Activated naive CD8-positive, alpha-beta T cell treated with anti-CD3 and anti-CD28 coated beads for 36 hours (primary cell): ENCODE data around the gene MAML3. TPM values are rescaled to one million over a fixed set of nuclear protein-coding genes. Genes with fewer than 3 reads are reported as not detected.

Experiments
- DNase-seq: peaks from one replicate; pipeline ENCODE4 v3.0.0; 2021
- H3K27ac Mint-ChIP-seq: one replicate; pipeline ENCODE4 v1.8.0; 2022; ENCODE audit warnings: mild to moderate bottlenecking, moderate library complexity, mixed read lengths
- H3K27me3 Mint-ChIP-seq: one replicate; pipeline ENCODE4 v1.8.0; 2022; ENCODE audit warnings: mild to moderate bottlenecking, mixed read lengths
- H3K36me3 Mint-ChIP-seq: one replicate; pipeline ENCODE4 v1.8.0; 2021; ENCODE audit warnings: mild to moderate bottlenecking, mixed read lengths
- H3K4me1 Mint-ChIP-seq: one replicate; pipeline ENCODE4 v1.8.0; 2021; ENCODE audit warnings: mixed read lengths
- H3K4me3 Mint-ChIP-seq: one replicate; pipeline ENCODE4 v1.8.0; 2022; ENCODE audit warnings: mild to moderate bottlenecking, moderate library complexity, mixed read lengths
- H3K9me3 Mint-ChIP-seq: one replicate; pipeline ENCODE4 v1.8.0; 2022; ENCODE audit warnings: mixed read lengths
- total RNA-seq, 2 experiments: library from RNA; stranded (reverse); gene quantifications; one replicate each; pipeline ENCODE4 v1.2.3, GENCODE V29; 2021

The MAML3 gene
- total RNA-seq, 2 experiments from 2014 or later: 2.1 to 2.3 TPM

DNA sequence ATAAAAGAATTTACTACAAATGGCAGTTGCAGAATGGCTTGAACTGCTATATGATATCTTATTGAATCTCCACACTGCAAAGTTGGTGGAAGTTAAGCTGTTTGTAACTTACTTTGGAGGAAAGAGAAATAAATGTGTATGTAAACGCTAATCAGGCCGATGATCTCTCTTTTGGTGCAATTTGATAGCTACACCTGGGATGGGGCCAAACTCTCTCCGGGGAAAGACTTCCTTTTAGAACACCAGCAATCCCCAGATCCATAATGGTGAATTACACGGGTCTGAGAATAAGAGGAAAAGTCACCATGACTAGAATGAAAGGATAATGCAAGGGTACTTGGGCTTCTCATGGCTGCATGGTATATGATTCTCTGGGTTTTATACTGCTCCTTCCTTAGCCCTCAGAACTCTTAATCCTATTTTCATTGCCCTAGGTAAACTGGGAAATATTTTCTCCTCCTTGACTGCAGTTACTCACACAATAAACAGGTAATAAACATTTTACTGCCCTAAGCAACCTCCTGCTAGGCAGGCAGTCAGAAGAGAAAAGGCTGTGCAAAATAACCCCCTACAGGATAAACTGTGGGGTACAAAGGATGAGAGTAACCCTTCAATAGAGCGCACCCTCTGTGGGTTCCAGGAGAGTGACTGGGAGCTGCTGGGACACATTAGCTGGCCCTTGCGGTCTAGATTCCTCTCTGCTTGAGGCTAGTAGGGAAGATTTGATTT is 379.1 kb downstream of the MAML3 start:
- H3K36me3 Mint-ChIP-seq: peaks cover 4% of the 10 kb centered on the region
- H3K9me3 Mint-ChIP-seq: no peaks in the 10 kb centered on the region
- H3K4me3 Mint-ChIP-seq: no peak overlapping the region
- H3K27me3 Mint-ChIP-seq: no peaks in the 10 kb centered on the region
- no peak for DNase-seq
- no peaks in the 10 kb centered on the region for H3K4me1 Mint-ChIP-seq
- H3K27ac Mint-ChIP-seq: no peak overlapping the region

DNA sequence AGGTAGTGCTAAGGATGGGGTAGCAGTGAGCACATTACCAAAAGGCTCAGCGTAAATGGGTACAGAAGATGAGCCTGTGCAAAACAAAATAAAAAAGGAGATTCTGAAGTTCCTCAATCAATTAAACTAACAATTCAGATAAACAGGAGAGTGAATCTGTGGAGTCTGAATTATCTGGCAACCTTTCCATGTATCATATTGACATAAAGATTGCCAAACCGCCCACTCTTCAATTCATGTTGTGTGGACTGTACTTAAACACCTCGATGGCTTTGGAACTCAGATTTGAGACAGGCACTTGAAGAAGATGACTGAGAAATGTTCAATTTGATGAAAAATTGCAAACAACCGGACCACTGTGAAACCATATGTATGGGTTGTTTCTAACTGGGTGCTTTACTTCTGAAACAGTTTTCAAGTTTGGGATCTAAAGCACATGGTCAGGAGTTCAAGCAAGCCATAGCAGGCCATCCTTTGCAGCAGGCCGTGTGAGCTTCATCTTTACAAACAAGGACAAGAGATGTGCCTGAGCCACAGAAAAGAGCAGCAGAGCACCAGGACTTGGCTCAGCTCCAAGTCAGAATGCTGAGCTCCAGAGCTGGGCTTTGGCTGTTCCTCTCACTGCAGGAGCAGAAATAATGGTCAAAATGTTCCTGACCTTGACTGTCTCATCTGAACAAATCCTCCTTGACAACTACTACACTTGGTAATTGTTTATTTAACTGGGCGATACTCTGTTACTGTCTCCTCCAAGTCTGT is 380.2 kb downstream of the MAML3 start:
- Mint-ChIP-seq H3K27ac (no peak overlapping the region), H3K4me3 (no peak overlapping the region), H3K27me3 (no peaks in the 10 kb centered on the region), H3K4me1 (no peaks in the 10 kb centered on the region), H3K36me3 (peaks cover 4% of the 10 kb centered on the region), H3K9me3 (no peaks in the 10 kb centered on the region)
- DNase-seq: no peak

DNA sequence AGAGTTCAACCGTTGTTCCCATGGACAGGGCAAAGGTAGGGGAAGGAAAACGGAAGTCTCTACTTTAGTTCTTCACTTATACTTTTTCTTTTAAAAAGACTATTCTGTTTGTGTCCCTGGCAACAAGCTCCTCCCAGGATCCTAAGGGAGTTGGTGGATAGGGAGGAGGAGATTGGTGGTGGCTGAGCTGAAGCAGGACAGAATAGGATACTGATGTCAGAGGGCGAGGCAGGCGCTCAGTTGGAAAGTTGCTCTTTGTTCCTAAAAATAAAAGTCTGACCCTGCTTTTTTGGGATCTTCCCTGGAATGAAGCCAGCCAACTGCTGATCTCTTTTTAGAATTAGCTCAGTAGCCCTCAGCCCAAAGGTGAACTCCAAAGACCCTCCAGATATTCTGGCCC is 383.6 kb downstream of the MAML3 start:
- no peaks in the 10 kb centered on the region for H3K4me1 Mint-ChIP-seq
- DNase-seq: no peak
- H3K27me3 Mint-ChIP-seq: no peaks in the 10 kb centered on the region
- H3K4me3 Mint-ChIP-seq: no peak overlapping the region
- H3K9me3 Mint-ChIP-seq: no peaks in the 10 kb centered on the region
- H3K27ac Mint-ChIP-seq: no peak overlapping the region
- H3K36me3 Mint-ChIP-seq: no peaks in the 10 kb centered on the region

DNA sequence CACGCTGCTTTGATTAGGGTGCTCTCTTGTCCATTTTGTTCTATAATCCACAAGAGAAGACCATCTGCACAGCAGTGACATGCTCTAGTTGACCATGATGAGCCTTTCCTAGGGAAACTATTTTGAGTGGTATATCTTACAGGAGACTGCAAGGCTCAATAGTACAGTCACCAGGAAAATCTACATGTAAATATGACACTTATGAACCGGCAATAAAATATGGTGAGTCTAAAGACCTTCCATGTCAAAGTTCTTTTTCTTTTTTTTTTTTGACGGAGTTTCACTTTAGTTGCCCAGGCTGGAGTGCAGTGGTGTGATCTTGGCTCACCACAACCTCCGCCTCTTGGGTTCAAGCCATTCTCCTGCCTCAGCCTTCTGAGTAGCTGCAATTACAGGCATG is 384.6 kb downstream of the MAML3 start:
- Mint-ChIP-seq H3K4me1 (no peaks in the 10 kb centered on the region), H3K27ac (no peak overlapping the region), H3K27me3 (no peaks in the 10 kb centered on the region), H3K36me3 (no peaks in the 10 kb centered on the region), H3K4me3 (no peak overlapping the region), H3K9me3 (no peaks in the 10 kb centered on the region)
- no peak for DNase-seq

DNA sequence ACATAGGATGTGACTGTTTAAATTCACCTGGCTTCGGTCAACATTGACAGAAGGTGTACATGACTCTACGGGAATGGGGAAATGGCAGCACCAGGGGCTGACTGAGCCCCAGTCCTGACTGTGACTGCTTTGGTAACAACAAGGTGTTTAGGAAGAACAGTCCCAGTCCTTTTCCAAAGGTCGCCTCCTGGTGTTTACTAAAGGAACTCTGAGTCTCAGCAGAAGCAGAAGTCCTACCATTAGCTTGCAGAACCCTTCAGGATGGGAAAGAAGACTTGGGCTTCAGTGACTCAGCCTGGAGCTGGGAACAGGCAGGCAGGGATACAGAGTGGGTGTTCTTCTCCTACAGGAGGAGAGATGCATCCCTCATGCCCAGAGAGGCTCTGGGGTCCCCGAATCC is 385.1 kb downstream of the MAML3 start:
- no peaks in the 10 kb centered on the region for H3K9me3 Mint-ChIP-seq
- no peaks in the 10 kb centered on the region for H3K36me3 Mint-ChIP-seq
- H3K4me3 Mint-ChIP-seq: no peak overlapping the region
- no peak overlapping the region for H3K27ac Mint-ChIP-seq
- no peaks in the 10 kb centered on the region for H3K4me1 Mint-ChIP-seq
- H3K27me3 Mint-ChIP-seq: no peaks in the 10 kb centered on the region
- DNase-seq: no peak

DNA sequence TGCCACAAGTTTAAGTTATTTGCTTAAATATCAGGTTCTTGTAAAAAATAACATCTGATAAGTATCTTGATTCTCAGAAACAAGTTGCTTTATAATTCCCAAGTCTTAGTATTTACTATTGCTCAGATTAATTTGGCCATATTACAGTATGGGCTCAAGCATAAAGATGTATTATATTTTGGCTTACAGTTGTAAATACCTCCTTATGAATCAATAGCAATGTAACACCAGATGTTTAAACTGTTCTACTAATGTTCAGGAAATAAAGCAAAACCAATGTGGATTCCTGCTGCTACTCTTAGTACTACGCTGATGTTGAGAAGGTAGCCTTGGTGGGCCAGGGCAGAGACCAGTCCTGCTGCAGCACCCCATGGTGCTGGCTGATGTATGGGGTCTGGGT is 385.6 kb downstream of the MAML3 start:
- Mint-ChIP-seq H3K36me3 (no peaks in the 10 kb centered on the region), H3K9me3 (no peaks in the 10 kb centered on the region), H3K27me3 (no peaks in the 10 kb centered on the region), H3K4me1 (no peaks in the 10 kb centered on the region), H3K27ac (no peak overlapping the region), H3K4me3 (no peak overlapping the region)
- no peak for DNase-seq

DNA sequence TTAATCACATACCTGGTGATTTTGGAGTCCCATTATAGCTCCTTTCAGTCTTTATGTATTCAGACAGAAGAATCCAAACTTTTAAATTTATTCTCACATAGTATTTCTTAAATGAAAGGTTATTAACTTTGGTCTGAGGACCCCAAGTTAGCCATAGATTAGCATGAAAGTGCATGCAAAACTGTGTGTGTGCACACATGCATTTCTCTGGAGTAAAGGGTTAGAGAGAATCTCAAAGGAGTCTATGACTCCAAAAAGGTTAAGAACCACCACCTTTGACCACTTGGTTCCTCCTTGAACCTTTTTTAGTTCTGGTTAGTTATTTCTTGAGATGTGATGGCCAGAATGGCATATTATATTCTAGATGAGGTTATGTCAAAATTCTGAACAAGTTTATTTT is 386.4 kb downstream of the MAML3 start:
- Mint-ChIP-seq H3K9me3 (no peaks in the 10 kb centered on the region), H3K4me3 (no peak overlapping the region), H3K4me1 (no peaks in the 10 kb centered on the region), H3K27me3 (no peaks in the 10 kb centered on the region), H3K36me3 (no peaks in the 10 kb centered on the region), H3K27ac (no peak overlapping the region)
- DNase-seq: no peak

DNA sequence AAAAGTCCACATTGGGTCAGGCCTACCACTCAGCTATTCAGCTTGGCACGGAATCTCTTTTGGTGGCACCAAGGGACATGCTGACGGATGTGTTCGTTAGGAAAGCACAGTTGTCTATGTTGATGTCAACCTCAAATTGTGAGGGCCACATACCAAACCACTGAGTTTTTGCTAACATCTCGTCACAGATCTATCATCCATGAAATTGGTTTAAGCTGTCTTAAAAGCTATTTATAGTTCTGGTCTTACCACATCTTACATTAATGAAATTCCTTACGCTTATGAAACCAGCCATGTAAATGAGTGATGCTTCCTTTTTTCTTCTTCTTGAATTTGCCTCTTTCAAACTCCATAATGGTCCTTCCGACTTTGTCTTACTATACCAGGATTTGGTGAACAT is 386.8 kb downstream of the MAML3 start:
- no peak overlapping the region for H3K27ac Mint-ChIP-seq
- no peaks in the 10 kb centered on the region for H3K36me3 Mint-ChIP-seq
- no peak overlapping the region for H3K4me3 Mint-ChIP-seq
- DNase-seq: no peak
- H3K4me1 Mint-ChIP-seq: no peaks in the 10 kb centered on the region
- H3K27me3 Mint-ChIP-seq: no peaks in the 10 kb centered on the region
- no peaks in the 10 kb centered on the region for H3K9me3 Mint-ChIP-seq

DNA sequence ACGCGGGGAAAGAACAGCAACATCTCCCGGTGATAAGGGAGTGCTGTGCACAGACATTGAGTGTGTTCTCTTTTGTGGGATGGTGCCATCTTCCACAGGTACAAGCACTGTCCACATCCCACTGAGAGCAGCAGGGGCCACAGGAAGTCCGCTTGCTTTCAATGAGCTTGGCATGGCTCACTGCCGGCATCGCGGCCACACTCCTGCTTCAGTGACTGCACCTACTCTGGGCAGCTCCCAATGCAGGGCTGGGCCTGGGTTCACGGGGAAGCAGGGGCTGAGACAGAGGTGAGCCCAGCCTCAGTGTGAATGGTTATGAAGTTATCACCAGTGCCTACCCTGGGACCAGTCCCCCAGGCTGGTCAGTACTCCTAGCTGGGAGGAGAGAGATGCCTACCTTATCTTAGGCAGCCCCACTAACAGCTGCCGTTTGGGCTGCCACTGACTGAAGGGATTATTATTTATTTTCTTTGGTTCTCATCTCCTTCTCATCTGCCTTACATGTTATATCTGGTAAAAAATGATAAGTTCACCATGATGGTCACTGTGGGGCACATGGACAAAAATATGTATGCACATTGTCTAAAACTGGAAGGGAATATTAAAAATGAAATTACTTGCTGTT is 389.2 kb downstream of the MAML3 start:
- no peaks in the 10 kb centered on the region for H3K4me1 Mint-ChIP-seq
- H3K27me3 Mint-ChIP-seq: no peaks in the 10 kb centered on the region
- no peak overlapping the region for H3K27ac Mint-ChIP-seq
- no peaks in the 10 kb centered on the region for H3K9me3 Mint-ChIP-seq
- H3K4me3 Mint-ChIP-seq: no peak overlapping the region
- DNase-seq: no peak
- H3K36me3 Mint-ChIP-seq: no peaks in the 10 kb centered on the region

DNA sequence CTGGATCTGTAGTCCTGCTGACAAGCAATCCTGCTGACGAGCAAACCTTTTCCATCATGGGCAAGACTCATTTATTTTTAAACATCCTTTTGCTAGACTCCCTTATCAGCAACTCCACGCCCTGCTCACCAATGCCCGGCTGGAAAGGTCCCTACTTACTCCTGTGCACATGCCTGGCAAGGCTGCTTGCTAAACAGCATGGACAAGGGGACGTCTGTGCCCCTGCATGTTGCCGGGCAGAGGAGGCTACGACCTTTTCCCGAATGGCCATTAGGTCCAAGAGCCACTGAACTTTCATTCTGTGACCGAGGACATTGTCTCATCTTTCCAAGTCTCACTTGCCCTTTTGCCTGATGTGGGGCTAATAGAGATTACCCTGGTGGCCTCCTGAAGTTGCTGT is 389.8 kb downstream of the MAML3 start:
- no peaks in the 10 kb centered on the region for H3K36me3 Mint-ChIP-seq
- H3K9me3 Mint-ChIP-seq: no peaks in the 10 kb centered on the region
- H3K27me3 Mint-ChIP-seq: no peaks in the 10 kb centered on the region
- H3K4me1 Mint-ChIP-seq: no peaks in the 10 kb centered on the region
- H3K27ac Mint-ChIP-seq: no peak overlapping the region
- no peak overlapping the region for H3K4me3 Mint-ChIP-seq
- DNase-seq: no peak

DNA sequence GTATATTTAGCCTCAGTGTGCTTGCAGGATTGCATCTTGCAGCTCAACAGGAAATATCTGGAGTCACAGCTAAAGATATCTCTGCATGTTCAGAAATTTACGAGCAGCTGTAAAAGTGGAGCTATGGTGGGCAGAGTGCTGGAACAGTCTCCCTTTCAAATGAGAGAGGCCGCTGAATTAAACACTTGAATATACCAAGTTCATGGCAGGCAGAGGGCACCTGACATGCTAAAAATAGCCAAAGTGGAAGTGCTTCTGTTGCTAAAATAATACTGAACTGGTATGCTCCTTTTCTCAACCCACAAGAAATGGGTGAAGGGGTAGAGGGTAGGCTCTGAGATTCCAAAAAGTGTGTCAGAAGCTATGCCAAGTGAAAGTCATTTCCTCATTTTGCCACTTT is 390.3 kb downstream of the MAML3 start:
- no peaks in the 10 kb centered on the region for H3K4me1 Mint-ChIP-seq

DNA sequence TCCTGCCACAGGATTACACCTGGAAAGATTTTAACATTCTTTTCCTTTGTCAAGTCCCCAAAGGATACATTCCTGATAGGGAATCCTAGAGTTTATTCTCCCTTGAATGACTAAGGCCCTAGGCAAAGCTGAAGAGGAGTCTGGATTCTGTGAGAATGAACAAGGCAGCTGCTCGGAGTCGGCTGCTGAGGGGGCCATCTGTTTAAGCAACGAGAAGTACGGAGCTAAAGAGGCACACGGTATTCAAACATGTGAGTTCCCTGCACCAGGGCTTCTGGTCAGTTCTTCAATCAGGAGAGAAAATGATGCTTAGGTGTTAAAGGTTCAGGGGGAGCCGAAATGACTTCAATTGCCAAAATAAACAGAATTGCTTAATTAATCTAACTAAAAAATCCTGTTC is 390.8 kb downstream of the MAML3 start:
- Mint-ChIP-seq H3K36me3 (no peaks in the 10 kb centered on the region), H3K4me1 (no peaks in the 10 kb centered on the region), H3K9me3 (no peaks in the 10 kb centered on the region), H3K4me3 (no peak overlapping the region), H3K27ac (no peak overlapping the region), H3K27me3 (no peaks in the 10 kb centered on the region)
- DNase-seq: no peak

More for the DNA sequence above, 390.3 kb downstream of the MAML3 start:
- Mint-ChIP-seq H3K27ac (no peak overlapping the region), H3K36me3 (no peaks in the 10 kb centered on the region), H3K4me3 (no peak overlapping the region), H3K9me3 (no peaks in the 10 kb centered on the region), H3K27me3 (no peaks in the 10 kb centered on the region)
- DNase-seq: no peak

DNA sequence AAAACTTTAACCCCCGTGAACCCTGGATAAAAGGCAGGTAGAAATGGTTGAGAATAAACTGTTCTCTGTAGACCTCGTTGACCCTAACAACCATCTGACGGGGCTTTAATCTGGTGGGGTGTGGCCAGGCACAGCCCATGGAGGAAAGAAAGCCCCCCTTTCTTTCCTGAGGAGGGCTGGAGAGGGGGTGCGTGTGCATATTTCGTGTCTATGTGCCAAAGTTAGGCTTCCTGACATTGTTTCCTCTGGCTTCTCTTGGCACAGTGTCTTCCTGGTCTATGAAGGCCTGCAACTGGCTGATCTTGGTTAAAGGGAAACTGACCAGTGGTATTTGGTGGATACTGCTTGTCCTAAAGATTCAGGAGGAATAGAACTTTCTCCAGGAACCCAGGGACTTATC is 391.3 kb downstream of the MAML3 start:
- no peaks in the 10 kb centered on the region for H3K36me3 Mint-ChIP-seq
- H3K4me1 Mint-ChIP-seq: peaks cover 3% of the 10 kb centered on the region
- H3K27me3 Mint-ChIP-seq: no peaks in the 10 kb centered on the region
- DNase-seq: no peak
- H3K4me3 Mint-ChIP-seq: no peak overlapping the region
- no peaks in the 10 kb centered on the region for H3K9me3 Mint-ChIP-seq
- no peak overlapping the region for H3K27ac Mint-ChIP-seq

DNA sequence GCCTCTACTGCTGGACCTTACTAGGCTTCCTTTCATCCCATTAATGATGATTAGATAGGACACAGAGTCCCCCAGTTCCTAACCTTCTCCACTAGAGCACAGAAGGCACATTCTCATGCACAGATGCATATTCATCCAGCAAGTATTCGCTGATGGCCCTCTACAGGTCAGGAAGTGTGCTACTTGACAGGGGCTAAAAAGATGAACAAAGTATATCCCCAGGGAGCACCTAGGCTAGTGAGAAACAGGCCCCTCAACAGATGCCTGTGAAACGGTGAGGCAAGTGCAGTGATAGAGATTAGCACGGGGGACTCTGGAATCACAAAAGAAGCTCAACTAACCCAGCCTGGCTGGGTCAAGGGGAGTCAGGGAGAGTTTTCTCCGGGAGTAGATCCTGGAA is 392.5 kb downstream of the MAML3 start:
- Mint-ChIP-seq H3K4me1 (peaks cover 4% of the 10 kb centered on the region), H3K4me3 (no peak overlapping the region), H3K36me3 (no peaks in the 10 kb centered on the region), H3K27me3 (no peaks in the 10 kb centered on the region), H3K27ac (no peak overlapping the region), H3K9me3 (no peaks in the 10 kb centered on the region)
- no peak for DNase-seq

DNA sequence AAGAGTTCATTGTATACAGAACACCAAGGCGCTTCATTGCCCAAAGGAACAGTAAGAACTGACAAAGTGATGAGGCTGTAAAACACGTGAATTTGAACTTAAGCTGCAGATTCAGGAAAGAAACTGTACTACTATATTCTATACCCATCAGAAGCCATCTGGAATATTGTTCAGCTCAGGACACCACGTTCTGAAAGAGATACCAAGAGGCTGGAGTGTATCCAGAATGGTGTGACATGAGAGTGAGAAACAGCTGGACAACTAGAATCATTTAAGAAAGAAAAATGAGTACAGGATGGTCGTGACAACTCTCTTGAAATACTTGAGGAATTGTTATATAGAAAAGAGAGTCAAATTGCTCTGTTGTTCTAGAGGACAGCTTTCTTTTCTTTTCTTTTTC is 393.4 kb downstream of the MAML3 start:
- Mint-ChIP-seq H3K9me3 (no peaks in the 10 kb centered on the region), H3K4me1 (peaks cover 4% of the 10 kb centered on the region), H3K27ac (no peak overlapping the region), H3K4me3 (no peak overlapping the region), H3K27me3 (no peaks in the 10 kb centered on the region), H3K36me3 (no peaks in the 10 kb centered on the region)
- no peak for DNase-seq

DNA sequence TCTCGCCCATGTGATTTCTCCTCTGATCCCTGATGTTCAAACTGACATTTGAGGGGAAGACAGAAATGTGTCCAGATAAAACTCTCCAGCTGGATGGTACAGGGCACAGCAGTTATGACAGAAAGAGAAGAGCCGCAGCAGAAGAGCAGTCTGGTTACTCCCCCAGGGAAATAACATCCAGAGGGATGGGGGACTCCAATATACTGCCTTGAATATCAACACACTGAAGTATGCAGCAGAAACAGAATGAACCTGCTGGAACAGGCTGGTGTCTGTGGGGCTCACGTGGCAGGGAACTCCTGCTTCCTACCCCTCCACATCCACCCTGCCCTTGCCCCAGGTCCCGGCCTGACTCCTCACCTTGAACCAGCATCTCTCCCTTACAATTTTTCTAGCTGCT is 394.9 kb downstream of the MAML3 start:
- H3K4me3 Mint-ChIP-seq: no peak overlapping the region
- no peaks in the 10 kb centered on the region for H3K36me3 Mint-ChIP-seq
- H3K4me1 Mint-ChIP-seq: peaks cover 4% of the 10 kb centered on the region
- no peak for DNase-seq
- no peaks in the 10 kb centered on the region for H3K27me3 Mint-ChIP-seq
- H3K27ac Mint-ChIP-seq: no peak overlapping the region
- no peaks in the 10 kb centered on the region for H3K9me3 Mint-ChIP-seq
